HepG2 (cell line): ENCODE data around the gene PARVB. TPM values are rescaled to one million over a fixed set of nuclear protein-coding genes. Genes with fewer than 3 reads are reported as not detected.
A peak's percentile ranks its signal among the peaks of the same experiment; 100 is the strongest.

Experiments used
- ATAC-seq: fragments of 200-7000 bp; cut with Tn5 transposase; 3 replicates; pipeline ENCODE4 v1.9.1; 2020; ENCODE audit warnings: mild to moderate bottlenecking, moderate library complexity
- BruUV-seq: library from RNA; stranded (reverse); fragments of 400-500 nt; replicated peaks from 2 replicates; lab custom pipeline; 2021; lab: Mats Ljungman, UMichigan
- CTCF ChIA-PET: fragments of 300-600 bp; formaldehyde crosslinking; extraction: SDS; loops from one replicate; lab custom pipeline; 2021; ENCODE audit warnings: low total read pairs, inconsistent platforms, low intra/inter-chr PET ratio; lab: Yijun Ruan, JAX
- POLR2A ChIA-PET: fragments of 350-600 bp; sonication (Branson Sonifier 250); formaldehyde crosslinking; loops from one replicate; lab custom pipeline; 2020; ENCODE audit warnings: antibody characterized with exemption, inconsistent platforms; lab: Yijun Ruan, JAX
- DNase-seq: peaks from one replicate; pipeline ENCODE4 v3.0.0-alpha.2; 2015; ENCODE audit warnings: low spot score
- FAIRE-seq: peaks from 3 replicates; lab custom pipeline; 2011; peaks lifted over from hg19 to GRCh38; lab: Jason Lieb, UNC
- H2AFZ ChIP-seq: one replicate; pipeline ENCODE4 v1.6.1; 2011; ENCODE audit warnings: low read length, inconsistent platforms
- H3K27ac ChIP-seq: fragments of 300-600 bp; 3 replicates; pipeline ENCODE4 v1.8.0; 2011; ENCODE audit warnings: mixed run types, mild to moderate bottlenecking, mixed read lengths, low read length, inconsistent platforms; ENCODE audit not compliant: insufficient read depth; ENCODE audit errors: extremely low read length
- H3K27me3 ChIP-seq, 2 experiments: fragments of 200-600 bp in 1 of 2; 2 replicates in 1 of 2; 3 replicates in 1 of 2; pipeline versions ENCODE4 v1.6.0 to v1.8.0; 2011; ENCODE audit warnings: low read length in 2 of 2, mild to moderate bottlenecking in 2 of 2, moderate library complexity in 2 of 2, inconsistent platforms in 1 of 2; ENCODE audit not compliant: insufficient read depth in 2 of 2, control insufficient read depth in 1 of 2
- H3K36me3 ChIP-seq, 2 experiments: fragments of 200-600 bp in 1 of 2; replicated peaks in 1 of 2; 2 replicates in 1 of 2; 3 replicates in 1 of 2; pipeline versions ENCODE4 v1.5.1 to v1.8.0; 2011; ENCODE audit warnings: low read length in 2 of 2, inconsistent platforms in 1 of 2; ENCODE audit not compliant: insufficient read depth in 2 of 2, control insufficient read depth in 1 of 2
- H3K4me1 ChIP-seq: 2 replicates; pipeline ENCODE4 v1.5.1; 2012; ENCODE audit warnings: low read length, inconsistent platforms; ENCODE audit not compliant: insufficient read depth
- H3K4me2 ChIP-seq: 2 replicates; pipeline ENCODE4 v1.6.0; 2011; ENCODE audit warnings: low read depth, low read length, inconsistent platforms
- H3K4me3 ChIP-seq, 3 experiments: fragments of 200-600 bp in 1 of 3; sonication (generic), shearing (Covaris generic) in 1 of 3; replicated peaks in 1 of 3; 2 replicates each; pipeline ENCODE4 v1.5.1; 2011 to 2016; ENCODE audit warnings: low read length in 3 of 3, inconsistent platforms in 2 of 3, low read depth in 2 of 3, mild to moderate bottlenecking in 2 of 3, control low read depth in 1 of 3, mixed read lengths in 1 of 3; ENCODE audit not compliant: insufficient read depth in 1 of 3
- H3K79me2 ChIP-seq: one replicate; pipeline ENCODE4 v1.6.1; 2011; ENCODE audit warnings: low read length, inconsistent platforms; ENCODE audit not compliant: insufficient read depth
- H3K9ac ChIP-seq: 2 replicates; pipeline ENCODE4 v1.6.0; 2011; ENCODE audit warnings: mild to moderate bottlenecking, low read depth, low read length, inconsistent platforms; ENCODE audit not compliant: insufficient read depth
- H3K9me3 ChIP-seq: 2 replicates; pipeline ENCODE4 v1.5.1; 2012; ENCODE audit warnings: mild to moderate bottlenecking, low read length
- H4K20me1 ChIP-seq: 2 replicates; pipeline ENCODE4 v1.6.0; 2011; ENCODE audit warnings: inconsistent platforms, mild to moderate bottlenecking, low read length, moderate library complexity; ENCODE audit not compliant: insufficient read depth
- ARNT ChIP-seq: fragments of 450-650 bp; IDR thresholded peaks from 2 replicates; pipeline ENCODE4 v1.6.1; 2017
- ATM ChIP-seq: fragments of 450-650 bp; IDR thresholded peaks from 2 replicates; pipeline ENCODE4 v1.7.1; 2017; ENCODE audit warnings: mild to moderate bottlenecking, borderline replicate concordance
- BHLHE40 ChIP-seq: IDR thresholded peaks from 2 replicates; pipeline ENCODE4 v1.6.1; 2011; ENCODE audit warnings: low read length, improper control_type of control experiment
- FOXK2 ChIP-seq: fragments of 450-650 bp; IDR thresholded peaks from 2 replicates; pipeline ENCODE4 v1.6.1; 2016
- HNF4A ChIP-seq: sonication (generic); formaldehyde crosslinking; IDR thresholded peaks from 2 replicates; pipeline ENCODE4 v1.4.0; 2020; ENCODE audit warnings: missing genetic modification reagents
- SUZ12 ChIP-seq: fragments of 150-350 bp; IDR thresholded peaks from 2 replicates; pipeline ENCODE4 v1.6.1; 2014; ENCODE audit warnings: low read depth, low read length
- ZNF350 ChIP-seq: sonication (generic); formaldehyde crosslinking; IDR thresholded peaks from 2 replicates; pipeline ENCODE4 v1.4.0; 2020; ENCODE audit warnings: mild to moderate bottlenecking, low read depth, missing genetic modification reagents, borderline replicate concordance
- ZNF691 ChIP-seq: sonication (generic); formaldehyde crosslinking; IDR thresholded peaks from 2 replicates; pipeline ENCODE4 v1.4.0; 2020; ENCODE audit warnings: missing genetic modification reagents, low read depth, mild to moderate bottlenecking, borderline replicate concordance
- ZNF740 ChIP-seq: sonication (generic); formaldehyde crosslinking; IDR thresholded peaks from 2 replicates; pipeline ENCODE4 v1.4.0; 2020; ENCODE audit warnings: missing genetic modification reagents
- WGBS: methylation state at CpG from one replicate; pipeline ENCODE4 v1.1.6; 2017; ENCODE audit warnings: low lambda C conversion rate; 5-methylcytosine and 5-hydroxymethylcytosine counted together
- in situ Hi-C: cut with HindIII; loops from 2 replicates; pipeline ENCODE4 v1.10.0; 2017; ENCODE audit warnings: low pct_unique_long_range_greater_than_20kb; ENCODE audit not compliant: extremely low pct_ligation_motif_present
- intact Hi-C: fragments of 100-400 bp; cut with micrococcal nuclease; formaldehyde crosslinking; loops from one replicate; pipeline ENCODE4 v1.10.0; 2022; ENCODE audit not compliant: unreplicated experiment
- polyA plus RNA-seq, 8 experiments: library from polyadenylated mRNA; depleted of rRNA in 3 of 8; stranded (reverse) in 7 of 8; unstranded in 1 of 8; fragments of >200 nt; fragmentation: Illumina TruSeq in 4 of 8; extraction: Trizol in 4 of 8; gene quantifications; 2 replicates each; pipeline versions ENCODE4 v1.2.1 to v1.2.3, GENCODE V29; 2011 to 2016; ENCODE audit warnings: low read depth in 4 of 8, missing spikeins in 1 of 8, mixed read lengths in 1 of 8; ENCODE audit not compliant: insufficient read depth in 1 of 8
- total RNA-seq, 5 experiments: library from RNA; depleted of rRNA; stranded (reverse); fragments of >200 nt; fragmentation: Illumina TruSeq; extraction: Trizol; gene quantifications; 2 replicates each; pipeline ENCODE4 v1.2.3, GENCODE V29; 2016; ENCODE audit warnings: low read depth in 1 of 5

PARVB gene
- total and polyA plus RNA-seq, 2 of the 13 experiments (the other 11 are each of a cell fraction or from before 2014, with no cell fraction given) = 0.11 to 0.15 TPM

- FAIRE-seq (no peak), ATAC-seq (no peak), DNase-seq (no peak)
- Histone ChIP-seq H3K27ac (no peak overlapping the region), H3K4me3 (no peak overlapping the region), H3K27me3 (peaks cover 0 to 2% of the 10 kb centered on the region in 2 experiments; a peak in 3 of 5 replicates), H4K20me1 (0 out of 2 replicates have a peak, but pooled peaks cover under 1% of the 10 kb centered on the region), H3K79me2 (no peaks in the 10 kb centered on the region), H3K9ac (no peak overlapping the region), H2AFZ (no peak overlapping the region)
- in situ Hi-C loops = no loop called here
- ChIA-PET POLR2A (no interaction called here), CTCF (no interaction called here)
- no TSS peak for BruUV-seq
- intact Hi-C loops = no loop called here
- WGBS = 51% methylated on average over 13 of the region's 13 CpGs
- no peak for TF ChIP-seq SUZ12
- TF ChIP-seq ZNF740 (CRISPR knock-in tag) = no peak
- no peak for TF ChIP-seq ZNF691 (CRISPR knock-in tag)
- no peak for TF ChIP-seq BHLHE40
- no peak for TF ChIP-seq ARNT
- TF ChIP-seq HNF4A (CRISPR knock-in tag) = 0 out of 2 replicates have a peak, but pooled peaks have one; percentile 12
- no peak for TF ChIP-seq ATM
- no peak for TF ChIP-seq FOXK2
- TF ChIP-seq ZNF350 (CRISPR knock-in tag) = no peak
- TF ChIP-seq, all 625 proteins: peak for 1
- no peak overlapping the region for H3K4me2 ChIP-seq
- H3K4me1 ChIP-seq = no peaks in the 10 kb centered on the region
- H3K36me3 ChIP-seq = no peaks in the 10 kb centered on the region
- H3K9me3 ChIP-seq = no peaks in the 10 kb centered on the region
Observed at GRCh38 chr22:44103735-44104480, 79.8 kb downstream of the PARVB start.
